Jurkat, Clone E6-1 (cell line): ENCODE results near the gene LMF1.

Experiments
- DNase-seq: peaks from one replicate; pipeline ENCODE4 v3.0.0-alpha.2; 2011; ENCODE audit warnings: low read depth, low spot score
- H3K4me3 ChIP-seq: 2 replicates; pipeline ENCODE4 v1.5.1; 2011; ENCODE audit warnings: mild to moderate bottlenecking, low read length, control low read depth, moderate library complexity

LMF1 gene

GRCh38 chr16:937723-938122 is 33.1 kb downstream of the LMF1 start:
- no peak overlapping the region for H3K4me3 ChIP-seq
- no peak for DNase-seq

GRCh38 chr16:937311-937710 is 33.5 kb downstream of the LMF1 start:
- no peak for DNase-seq
- no peak overlapping the region for H3K4me3 ChIP-seq

GRCh38 chr16:935684-936083 is 35.1 kb downstream of the LMF1 start:
- no peak for DNase-seq
- H3K4me3 ChIP-seq = no peak overlapping the region

DNA sequence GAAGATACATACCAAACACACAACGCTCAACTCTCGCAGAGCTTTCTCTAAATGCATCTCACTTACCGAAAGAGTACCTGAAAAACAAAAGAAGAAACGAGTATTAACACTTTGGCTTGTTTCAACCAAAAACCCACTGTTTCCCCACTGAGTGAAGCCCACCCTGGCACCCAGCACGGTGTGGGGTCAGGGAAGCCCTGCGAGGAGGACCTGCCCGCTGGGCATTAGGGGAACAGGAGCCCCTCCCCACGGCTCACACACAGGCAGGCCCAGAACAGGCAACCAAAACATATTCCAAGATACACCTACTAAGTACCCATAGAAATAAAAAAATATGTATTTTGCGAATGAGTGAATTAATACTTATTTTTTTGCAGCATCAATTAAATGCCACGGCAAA is 36.6 kb downstream of the LMF1 start:
- no peak overlapping the region for H3K4me3 ChIP-seq
- DNase-seq = no peak

DNA sequence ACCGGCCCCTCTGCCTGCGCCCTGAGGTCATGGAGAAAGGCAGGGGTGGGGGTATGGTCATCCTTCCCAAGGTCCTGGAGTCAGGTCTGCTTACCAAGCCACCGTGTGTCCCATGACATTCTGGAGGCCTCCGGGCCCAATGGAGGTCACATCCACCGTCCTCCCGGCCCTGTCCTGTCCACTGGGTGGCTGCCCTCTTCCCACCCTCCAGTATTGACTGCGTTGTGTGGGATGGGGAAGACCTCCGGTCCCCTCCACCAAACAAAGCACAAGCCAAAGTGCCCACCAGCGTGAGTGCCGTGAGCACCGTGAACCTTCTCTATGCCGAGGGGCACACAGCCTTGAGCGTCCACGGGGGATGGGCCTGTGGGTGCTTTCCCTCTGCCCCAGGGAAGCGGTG is 37.2 kb downstream of the LMF1 start:
- DNase-seq = no peak
- H3K4me3 ChIP-seq = no peak overlapping the region

- DNase-seq = no peak
- no peak overlapping the region for H3K4me3 ChIP-seq
These were observed 37.9 kb downstream of the LMF1 start for GRCh38 chr16:932831-933330.

GRCh38 chr16:931626-932500 is 38.9 kb downstream of the LMF1 start:
- no peak overlapping the region for H3K4me3 ChIP-seq
- DNase-seq = no peak

DNA sequence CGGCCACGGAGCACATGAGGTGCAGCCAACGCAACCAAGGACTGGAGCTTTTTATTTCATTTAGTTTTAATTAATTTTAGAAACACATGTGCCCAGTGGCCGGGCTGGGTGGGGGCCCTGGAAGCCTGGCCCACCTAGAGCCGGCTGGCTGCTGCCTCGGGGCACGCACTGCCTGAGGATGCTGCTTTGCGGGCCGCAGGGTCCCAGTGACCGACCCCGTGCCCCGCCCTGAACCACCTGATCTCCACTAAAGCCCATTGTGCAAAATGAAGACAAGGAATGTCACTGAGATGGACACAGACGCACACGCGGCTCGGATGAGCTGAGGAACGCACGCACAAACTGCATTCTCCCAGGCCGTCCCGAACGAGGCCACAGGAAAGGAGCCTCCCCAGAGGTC is 39.6 kb downstream of the LMF1 start:
- DNase-seq = no peak
- no peak overlapping the region for H3K4me3 ChIP-seq

GRCh38 chr16:930511-930910 is 40.3 kb downstream of the LMF1 start:
- H3K4me3 ChIP-seq = no peak overlapping the region
- DNase-seq = no peak

DNA sequence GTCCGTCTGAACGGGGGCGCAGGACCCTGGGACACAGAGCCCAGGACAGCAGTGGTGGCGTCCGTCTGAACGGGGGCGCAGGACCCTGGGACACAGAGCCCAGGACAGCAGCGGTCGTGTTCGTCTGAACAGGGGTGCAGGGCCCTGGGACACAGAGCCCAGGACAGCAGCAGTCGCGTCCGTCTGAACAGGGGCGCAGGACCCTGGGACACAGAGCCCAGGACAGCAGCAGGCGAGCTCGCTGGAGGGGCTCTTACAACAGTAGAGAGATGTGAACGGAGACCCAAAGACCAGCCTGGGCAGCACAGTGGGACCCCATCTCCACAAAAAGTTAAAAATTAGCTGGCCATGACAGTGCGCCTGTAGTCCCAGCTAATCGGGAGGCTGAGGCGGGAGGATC is 40.7 kb downstream of the LMF1 start:
- no peak for DNase-seq
- no peak overlapping the region for H3K4me3 ChIP-seq

DNA sequence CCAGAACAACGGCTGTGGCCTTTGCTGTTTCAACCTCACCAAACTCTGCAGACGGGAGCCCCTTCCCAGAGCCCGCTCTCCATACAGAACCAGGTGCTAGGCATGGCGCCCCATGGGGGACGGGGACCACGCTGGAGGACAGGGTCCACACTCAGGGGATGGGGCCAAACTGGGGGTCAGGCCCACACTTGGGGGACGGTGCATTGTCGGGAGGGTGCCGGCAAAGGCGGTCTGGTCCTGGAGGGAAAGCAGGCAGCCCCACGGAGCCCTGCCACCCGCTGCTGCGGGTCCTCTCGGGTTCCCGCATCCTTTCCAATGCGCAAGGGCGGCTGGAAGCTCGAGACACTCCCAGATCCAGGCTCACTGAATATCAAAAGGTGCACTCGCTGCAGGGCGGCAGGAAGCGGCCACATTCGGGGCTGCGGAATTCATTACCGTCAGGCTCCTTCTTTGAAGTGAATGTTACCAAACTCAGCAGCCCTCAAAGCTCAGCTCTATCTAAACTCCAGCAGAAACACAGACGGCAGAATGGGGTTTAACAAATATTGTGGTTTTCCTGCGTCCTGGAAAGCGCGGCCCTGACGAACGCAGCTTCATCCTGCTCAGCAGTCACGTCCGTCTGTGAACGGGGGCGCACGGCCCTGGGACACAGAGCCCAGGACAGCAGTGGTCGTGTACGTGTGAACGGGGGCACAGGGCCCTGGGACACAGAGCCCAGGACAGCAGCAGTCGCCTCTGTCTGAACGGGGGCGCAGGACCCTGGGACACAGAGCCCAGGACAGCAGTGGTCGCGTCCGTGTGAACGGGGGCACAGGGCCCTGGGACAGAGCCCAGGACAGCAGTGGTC is 41.3 kb downstream of the LMF1 start:
- DNase-seq = no peak

GRCh38 chr16:928526-928925 is 42.3 kb downstream of the LMF1 start:
- no peak overlapping the region for H3K4me3 ChIP-seq
- DNase-seq = no peak

More for the DNA sequence above, 41.3 kb downstream of the LMF1 start:
- no peak overlapping the region for H3K4me3 ChIP-seq

- DNase-seq = no peak
- no peak overlapping the region for H3K4me3 ChIP-seq
These were observed 42.9 kb downstream of the LMF1 start for GRCh38 chr16:927931-928330.

- H3K4me3 ChIP-seq = no peak overlapping the region
- DNase-seq = no peak
These were observed 43.4 kb downstream of the LMF1 start for GRCh38 chr16:927406-927805.

- no peak for DNase-seq
- no peak overlapping the region for H3K4me3 ChIP-seq
These were observed 44.1 kb downstream of the LMF1 start for GRCh38 chr16:926715-927114.

DNA sequence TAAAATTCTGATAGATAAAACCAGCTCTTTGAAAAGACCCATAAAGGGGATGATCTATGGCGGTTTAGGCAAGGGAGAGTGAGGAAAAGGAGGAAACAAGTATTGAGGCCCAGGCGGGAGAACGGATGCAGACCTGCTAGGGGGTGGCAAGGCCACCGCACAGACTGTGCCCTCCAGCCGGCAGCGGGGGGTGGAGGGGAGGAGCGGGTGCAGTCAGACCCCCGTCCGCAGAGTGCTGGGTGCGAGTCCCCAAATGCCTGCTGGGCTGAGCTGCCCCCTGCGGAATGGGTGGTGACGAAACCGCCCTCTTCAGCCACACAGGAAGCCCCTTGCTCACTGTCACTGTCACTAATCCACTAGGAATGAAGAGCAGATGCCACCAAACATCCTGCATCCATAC is 46.0 kb downstream of the LMF1 start:
- H3K4me3 ChIP-seq = no peak overlapping the region
- DNase-seq = no peak

DNA sequence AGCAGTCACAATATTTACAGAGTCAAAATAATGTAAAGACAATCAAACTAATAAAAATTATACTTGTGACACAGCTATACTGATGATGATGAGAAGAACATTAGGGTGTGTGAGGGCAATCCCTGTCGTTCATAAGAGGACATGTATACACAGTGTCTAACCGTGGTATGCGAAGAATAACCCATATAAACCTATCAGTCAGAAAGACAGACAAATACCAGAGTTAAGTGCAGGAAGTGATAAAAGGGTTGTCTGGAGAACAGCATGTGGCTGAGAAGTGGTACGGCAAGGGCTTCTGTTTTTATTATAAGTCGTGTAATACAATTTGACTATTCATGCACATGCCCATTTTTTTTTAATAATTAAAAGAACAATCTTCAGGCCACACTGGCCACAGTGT is 46.7 kb downstream of the LMF1 start:
- no peak overlapping the region for H3K4me3 ChIP-seq
- DNase-seq = no peak

- no peak for DNase-seq
- no peak overlapping the region for H3K4me3 ChIP-seq
These were observed 47.6 kb downstream of the LMF1 start for GRCh38 chr16:923184-923583.

- DNase-seq = no peak
- no peak overlapping the region for H3K4me3 ChIP-seq
These were observed 48.7 kb downstream of the LMF1 start for GRCh38 chr16:922051-922450.

GRCh38 chr16:921321-921905 is 49.4 kb downstream of the LMF1 start:
- no peak overlapping the region for H3K4me3 ChIP-seq
- no peak for DNase-seq
